ENCODE results near the gene CCN5. TPM values are rescaled to one million over a fixed set of nuclear protein-coding genes. Genes with fewer than 3 reads are reported as not detected.

CCN5 gene
- total and polyA plus RNA-seq, 2 of the 13 experiments (the other 11 are each of a cell fraction or from before 2014, with no cell fraction given): 0.12 TPM; not detected in 1

DNA sequence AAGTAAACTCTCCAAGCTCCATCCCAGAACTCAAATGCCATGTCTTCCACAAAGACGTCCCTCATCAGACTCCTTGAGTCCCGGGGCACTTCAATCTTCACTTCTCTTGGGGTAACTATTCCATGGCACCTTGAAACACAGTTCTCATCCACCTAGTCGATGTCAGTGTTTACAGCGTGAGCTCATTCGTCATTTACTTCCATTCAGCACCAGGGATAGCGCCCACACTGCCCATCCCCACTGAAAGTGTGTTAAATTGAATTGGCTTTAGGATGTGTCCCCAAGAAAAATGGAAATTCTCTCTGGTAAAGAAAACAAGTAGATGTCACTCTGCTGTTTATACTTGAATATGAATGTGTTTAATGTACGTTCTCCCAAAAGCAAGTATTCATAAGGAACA, 61.8 kb downstream of the CCN5 start (continued):
- TF ChIP-seq, protein P1, sequence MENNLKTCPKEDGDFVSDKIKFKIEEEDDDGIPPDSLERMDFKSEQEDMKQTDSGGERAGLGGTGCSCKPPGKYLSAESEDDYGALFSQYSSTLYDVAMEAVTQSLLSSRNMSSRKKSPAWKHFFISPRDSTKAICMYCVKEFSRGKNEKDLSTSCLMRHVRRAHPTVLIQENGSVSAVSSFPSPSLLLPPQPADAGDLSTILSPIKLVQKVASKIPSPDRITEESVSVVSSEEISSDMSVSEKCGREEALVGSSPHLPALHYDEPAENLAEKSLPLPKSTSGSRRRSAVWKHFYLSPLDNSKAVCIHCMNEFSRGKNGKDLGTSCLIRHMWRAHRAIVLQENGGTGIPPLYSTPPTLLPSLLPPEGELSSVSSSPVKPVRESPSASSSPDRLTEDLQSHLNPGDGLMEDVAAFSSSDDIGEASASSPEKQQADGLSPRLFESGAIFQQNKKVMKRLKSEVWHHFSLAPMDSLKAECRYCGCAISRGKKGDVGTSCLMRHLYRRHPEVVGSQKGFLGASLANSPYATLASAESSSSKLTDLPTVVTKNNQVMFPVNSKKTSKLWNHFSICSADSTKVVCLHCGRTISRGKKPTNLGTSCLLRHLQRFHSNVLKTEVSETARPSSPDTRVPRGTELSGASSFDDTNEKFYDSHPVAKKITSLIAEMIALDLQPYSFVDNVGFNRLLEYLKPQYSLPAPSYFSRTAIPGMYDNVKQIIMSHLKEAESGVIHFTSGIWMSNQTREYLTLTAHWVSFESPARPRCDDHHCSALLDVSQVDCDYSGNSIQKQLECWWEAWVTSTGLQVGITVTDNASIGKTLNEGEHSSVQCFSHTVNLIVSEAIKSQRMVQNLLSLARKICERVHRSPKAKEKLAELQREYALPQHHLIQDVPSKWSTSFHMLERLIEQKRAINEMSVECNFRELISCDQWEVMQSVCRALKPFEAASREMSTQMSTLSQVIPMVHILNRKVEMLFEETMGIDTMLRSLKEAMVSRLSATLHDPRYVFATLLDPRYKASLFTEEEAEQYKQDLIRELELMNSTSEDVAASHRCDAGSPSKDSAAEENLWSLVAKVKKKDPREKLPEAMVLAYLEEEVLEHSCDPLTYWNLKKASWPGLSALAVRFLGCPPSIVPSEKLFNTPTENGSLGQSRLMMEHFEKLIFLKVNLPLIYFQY (CRISPR knock-in tag; IDR thresholded peaks at IDR 0.05; ENCODE audit: borderline replicate concordance): 0 out of 2 replicates have a peak, but pooled peaks have one; percentile 55
- TF ChIP-seq, protein P2, sequence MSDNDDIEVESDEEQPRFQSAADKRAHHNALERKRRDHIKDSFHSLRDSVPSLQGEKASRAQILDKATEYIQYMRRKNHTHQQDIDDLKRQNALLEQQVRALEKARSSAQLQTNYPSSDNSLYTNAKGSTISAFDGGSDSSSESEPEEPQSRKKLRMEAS (IDR thresholded peaks at IDR 0.05): no peak
- TF ChIP-seq ZFP90 (CRISPR knock-in tag; IDR thresholded peaks at IDR 0.05; ENCODE audit: borderline replicate concordance) (no peak), WIZ (CRISPR knock-in tag; IDR thresholded peaks at IDR 0.05) (peak; percentile 97), ZNF138 (CRISPR knock-in tag; IDR thresholded peaks at IDR 0.05; ENCODE audit: low read depth) (peak; percentile 35; the same call in 1 of the 2 replicates), ZNF572 (CRISPR knock-in tag; IDR thresholded peaks at IDR 0.05) (no peak), RFX5 (IDR thresholded peaks at IDR 0.05; ENCODE audit: low read depth, low read length) (no peak), KLF13 (CRISPR knock-in tag; IDR thresholded peaks at IDR 0.05) (no peak), KDM4B (CRISPR knock-in tag; IDR thresholded peaks at IDR 0.05) (no peak), ZNF75D (CRISPR knock-in tag; IDR thresholded peaks at IDR 0.05; ENCODE audit: borderline replicate concordance) (no peak), GABPA (IDR thresholded peaks at IDR 0.05; ENCODE audit: low read depth, low read length) (no peak), GABPA (CRISPR knock-in tag; IDR thresholded peaks at IDR 0.05; ENCODE audit: low read depth) (no peak)
- TF ChIP-seq, protein P3, sequence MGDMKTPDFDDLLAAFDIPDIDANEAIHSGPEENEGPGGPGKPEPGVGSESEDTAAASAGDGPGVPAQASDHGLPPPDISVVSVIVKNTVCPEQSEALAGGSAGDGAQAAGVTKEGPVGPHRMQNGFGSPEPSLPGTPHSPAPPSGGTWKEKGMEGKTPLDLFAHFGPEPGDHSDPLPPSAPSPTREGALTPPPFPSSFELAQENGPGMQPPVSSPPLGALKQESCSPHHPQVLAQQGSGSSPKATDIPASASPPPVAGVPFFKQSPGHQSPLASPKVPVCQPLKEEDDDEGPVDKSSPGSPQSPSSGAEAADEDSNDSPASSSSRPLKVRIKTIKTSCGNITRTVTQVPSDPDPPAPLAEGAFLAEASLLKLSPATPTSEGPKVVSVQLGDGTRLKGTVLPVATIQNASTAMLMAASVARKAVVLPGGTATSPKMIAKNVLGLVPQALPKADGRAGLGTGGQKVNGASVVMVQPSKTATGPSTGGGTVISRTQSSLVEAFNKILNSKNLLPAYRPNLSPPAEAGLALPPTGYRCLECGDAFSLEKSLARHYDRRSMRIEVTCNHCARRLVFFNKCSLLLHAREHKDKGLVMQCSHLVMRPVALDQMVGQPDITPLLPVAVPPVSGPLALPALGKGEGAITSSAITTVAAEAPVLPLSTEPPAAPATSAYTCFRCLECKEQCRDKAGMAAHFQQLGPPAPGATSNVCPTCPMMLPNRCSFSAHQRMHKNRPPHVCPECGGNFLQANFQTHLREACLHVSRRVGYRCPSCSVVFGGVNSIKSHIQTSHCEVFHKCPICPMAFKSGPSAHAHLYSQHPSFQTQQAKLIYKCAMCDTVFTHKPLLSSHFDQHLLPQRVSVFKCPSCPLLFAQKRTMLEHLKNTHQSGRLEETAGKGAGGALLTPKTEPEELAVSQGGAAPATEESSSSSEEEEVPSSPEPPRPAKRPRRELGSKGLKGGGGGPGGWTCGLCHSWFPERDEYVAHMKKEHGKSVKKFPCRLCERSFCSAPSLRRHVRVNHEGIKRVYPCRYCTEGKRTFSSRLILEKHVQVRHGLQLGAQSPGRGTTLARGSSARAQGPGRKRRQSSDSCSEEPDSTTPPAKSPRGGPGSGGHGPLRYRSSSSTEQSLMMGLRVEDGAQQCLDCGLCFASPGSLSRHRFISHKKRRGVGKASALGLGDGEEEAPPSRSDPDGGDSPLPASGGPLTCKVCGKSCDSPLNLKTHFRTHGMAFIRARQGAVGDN (CRISPR knock-in tag; IDR thresholded peaks at IDR 0.05): no peak
- TF ChIP-seq, protein P4, sequence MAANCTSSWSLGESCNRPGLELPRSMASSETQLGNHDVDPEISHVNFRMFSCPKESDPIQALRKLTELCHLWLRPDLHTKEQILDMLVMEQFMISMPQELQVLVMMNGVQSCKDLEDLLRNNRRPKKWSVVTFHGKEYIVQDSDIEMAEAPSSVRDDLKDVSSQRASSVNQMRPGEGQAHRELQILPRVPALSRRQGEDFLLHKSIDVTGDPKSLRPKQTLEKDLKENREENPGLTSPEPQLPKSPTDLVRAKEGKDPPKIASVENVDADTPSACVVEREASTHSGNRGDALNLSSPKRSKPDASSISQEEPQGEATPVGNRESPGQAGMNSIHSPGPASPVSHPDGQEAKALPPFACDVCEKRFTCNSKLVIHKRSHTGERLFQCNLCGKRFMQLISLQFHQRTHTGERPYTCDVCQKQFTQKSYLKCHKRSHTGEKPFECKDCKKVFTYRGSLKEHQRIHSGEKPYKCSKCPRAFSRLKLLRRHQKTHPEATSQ (CRISPR knock-in tag; IDR thresholded peaks at IDR 0.05; ENCODE audit: borderline replicate concordance): 0 out of 2 replicates have a peak, but pooled peaks have one; percentile 39
